Sigmoid colon (tissue), 4 donors: Measurements from ENCODE around the gene ANKRD31.

Experiments
- EP300 ChIP-seq, 4 donors: sonication (generic); formaldehyde crosslinking; IDR thresholded peaks; one replicate each; pipeline ENCODE4 v1.6.1; 2017; ENCODE audit warnings: antibody characterized with exemption in 4 of 4
- POLR2A ChIP-seq, 2 donors: fragments of 450-650 bp; IDR thresholded peaks; one replicate each; pipeline ENCODE4 v1.6.1; 2016; ENCODE audit warnings: antibody characterized with exemption in 2 of 2, mild to moderate bottlenecking in 2 of 2, moderate library complexity in 2 of 2
- TF ChIP-seq, protein P1 (sequence below), 4 experiments: fragments of 450-650 bp in 3 of 4; fragments of 200-600 bp in 1 of 4; IDR thresholded peaks; one replicate each; pipeline ENCODE4 v1.5.1; 2016 to 2019; ENCODE audit warnings: antibody characterized with exemption in 4 of 4, mild to moderate bottlenecking in 3 of 4, moderate library complexity in 2 of 4

DNA sequence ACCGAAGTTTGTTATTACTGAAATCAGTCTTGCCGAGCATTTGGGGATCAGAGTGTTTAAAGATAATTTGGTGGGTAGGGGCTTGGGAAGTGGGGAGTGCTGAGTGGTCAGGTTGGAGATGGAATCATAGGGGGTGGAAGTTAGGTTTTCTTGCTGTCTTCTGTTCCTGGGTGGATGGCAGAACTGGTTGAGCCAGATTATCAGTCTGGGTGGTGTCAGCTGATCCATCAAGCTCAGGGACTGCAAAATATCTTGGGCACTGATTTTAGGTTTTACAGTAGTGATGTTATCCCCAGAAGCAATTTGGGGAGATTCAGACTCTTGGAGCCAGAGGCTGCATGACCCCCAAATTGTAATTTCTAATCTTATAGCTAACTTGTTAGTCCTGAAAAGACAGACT is 5.4 kb upstream of the ANKRD31 start:
- TF ChIP-seq, protein P1, sequence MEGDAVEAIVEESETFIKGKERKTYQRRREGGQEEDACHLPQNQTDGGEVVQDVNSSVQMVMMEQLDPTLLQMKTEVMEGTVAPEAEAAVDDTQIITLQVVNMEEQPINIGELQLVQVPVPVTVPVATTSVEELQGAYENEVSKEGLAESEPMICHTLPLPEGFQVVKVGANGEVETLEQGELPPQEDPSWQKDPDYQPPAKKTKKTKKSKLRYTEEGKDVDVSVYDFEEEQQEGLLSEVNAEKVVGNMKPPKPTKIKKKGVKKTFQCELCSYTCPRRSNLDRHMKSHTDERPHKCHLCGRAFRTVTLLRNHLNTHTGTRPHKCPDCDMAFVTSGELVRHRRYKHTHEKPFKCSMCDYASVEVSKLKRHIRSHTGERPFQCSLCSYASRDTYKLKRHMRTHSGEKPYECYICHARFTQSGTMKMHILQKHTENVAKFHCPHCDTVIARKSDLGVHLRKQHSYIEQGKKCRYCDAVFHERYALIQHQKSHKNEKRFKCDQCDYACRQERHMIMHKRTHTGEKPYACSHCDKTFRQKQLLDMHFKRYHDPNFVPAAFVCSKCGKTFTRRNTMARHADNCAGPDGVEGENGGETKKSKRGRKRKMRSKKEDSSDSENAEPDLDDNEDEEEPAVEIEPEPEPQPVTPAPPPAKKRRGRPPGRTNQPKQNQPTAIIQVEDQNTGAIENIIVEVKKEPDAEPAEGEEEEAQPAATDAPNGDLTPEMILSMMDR (IDR thresholded peaks at IDR 0.05): no peak
- TF ChIP-seq EP300 (IDR thresholded peaks at IDR 0.05) (no peak), POLR2A (IDR thresholded peaks at IDR 0.05) (no peak)
